Spleen (tissue), 11 donors: ENCODE results near the gene KLF6. TPM values are rescaled to one million over a fixed set of nuclear protein-coding genes. Genes with fewer than 3 reads are reported as not detected.

Source experiments
- DNase-seq: peaks from one replicate; pipeline ENCODE4 v3.0.0-alpha.2; 2020
- H3K27ac ChIP-seq, 8 donors: fragments of 200-600 bp; sonication (generic) in 7 of 8; 1 replicate in 4 of 8; 2 replicates in 4 of 8; pipeline versions ENCODE4 v1.5.0 to v1.8.0; 2016 to 2021; ENCODE audit warnings: inconsistent platforms in 4 of 8, mild to moderate bottlenecking in 4 of 8, moderate library complexity in 1 of 8
- H3K27me3 ChIP-seq, 7 donors: fragments of 200-600 bp; sonication (generic) in 6 of 7; replicated peaks in 1 of 7; 1 replicate in 4 of 7; 2 replicates in 3 of 7; pipeline versions ENCODE4 v1.5.0 to v1.8.0; 2016 to 2021; ENCODE audit warnings: inconsistent platforms in 3 of 7, mild to moderate bottlenecking in 1 of 7
- H3K36me3 ChIP-seq, 6 donors: fragments of 200-600 bp; sonication (generic) in 5 of 6; 1 replicate in 4 of 6; 2 replicates in 2 of 6; pipeline versions ENCODE4 v1.5.0 to v1.8.0; 2016 to 2021; ENCODE audit warnings: inconsistent platforms in 2 of 6
- H3K4me1 ChIP-seq, 6 donors: fragments of 200-600 bp; sonication (generic) in 5 of 6; 1 replicate in 3 of 6; 2 replicates in 3 of 6; pipeline versions ENCODE4 v1.5.0 to v1.8.0; 2016 to 2021; ENCODE audit warnings: inconsistent platforms in 3 of 6
- H3K4me3 ChIP-seq, 8 donors: fragments of 200-600 bp; sonication (generic) in 7 of 8; 1 replicate in 4 of 8; 2 replicates in 4 of 8; pipeline versions ENCODE4 v1.5.0 to v1.8.0; 2016 to 2021; ENCODE audit warnings: inconsistent platforms in 4 of 8, mild to moderate bottlenecking in 4 of 8, moderate library complexity in 2 of 8
- H3K9me3 ChIP-seq, 8 donors: fragments of 200-600 bp; sonication (generic) in 7 of 8; 1 replicate in 4 of 8; 2 replicates in 4 of 8; pipeline versions ENCODE4 v1.5.0 to v1.8.0; 2016 to 2021; ENCODE audit warnings: inconsistent platforms in 4 of 8
- CTCF ChIP-seq, 11 experiments: fragments of 200-600 bp in 7 of 11; fragments of 450-650 bp in 4 of 11; sonication (generic) in 4 of 11; IDR thresholded peaks in 8 of 11; conservative IDR thresholded peaks in 3 of 11; 1 replicate in 7 of 11; 2 replicates in 4 of 11; pipeline versions ENCODE4 v1.4.0 to v1.8.0; 2016 to 2021; ENCODE audit warnings: antibody characterized with exemption in 11 of 11, inconsistent platforms in 4 of 11, mild to moderate bottlenecking in 1 of 11
- POLR2A ChIP-seq, 3 donors: fragments of 450-650 bp; IDR thresholded peaks; one replicate each; pipeline ENCODE4 v1.5.1; 2017; ENCODE audit warnings: antibody characterized with exemption in 3 of 3, mild to moderate bottlenecking in 1 of 3
- POLR2AphosphoS5 ChIP-seq, 3 donors: sonication (generic); formaldehyde crosslinking; IDR thresholded peaks; one replicate each; pipeline ENCODE4 v1.5.1; 2017; ENCODE audit warnings: antibody characterized with exemption in 3 of 3
- WGBS, 5 donors: extraction: QIAGEN DNeasy Blood & Tissue Kit in 3 of 5; methylation state at CpG; one replicate each; pipeline versions ENCODE4 v1.1.5 to v1.1.7; 2013 to 2018; 5-methylcytosine and 5-hydroxymethylcytosine counted together
- intact Hi-C: fragments of 100-400 bp; cut with DNase I; formaldehyde crosslinking; loops from one replicate; pipeline ENCODE4 v1.15.0; 2023; ENCODE audit warnings: low total_unique reads
- polyA plus RNA-seq, 3 donors: library from polyadenylated mRNA; stranded (reverse); fragments of 200-250 nt; gene quantifications; one replicate each; pipeline ENCODE4 v1.2.1, GENCODE V29; 2013
- total RNA-seq, 7 donors: library from RNA; depleted of rRNA in 3 of 7; stranded (reverse); fragments of >200 nt in 3 of 7; fragmentation: NEBNext Ultra II Directional in 4 of 7; extraction: Animal tissue kit (Norgen Biotek cat#: 25700) in 4 of 7; gene quantifications; one replicate each; pipeline versions ENCODE4 v1.1.0 to v1.2.1, GENCODE V29; 2016 to 2021
- donor health status: healthy with polysubstance abuse.
- donor health status: DM: no; HTN: no; CAD: no; lungs with moderate emphysema.
- donor health status: DM: no; HTN: no; CAD: no.
- donor health status: Bipolar disorder and iron deficiency.
- donor health status: healthy.
- donor health status: DM: no; HTN: no; CAD: no.
- donor health status: DM: yes; HTN: yes; CAD: no.

KLF6 gene
- total and polyA plus RNA-seq, 10 donors: 18.8 to 211 (median 92.2) TPM

GRCh38 chr10:3776796-3777571 lies 8.0 kb downstream of the KLF6 start:
- H3K9me3 ChIP-seq: no peaks in the 10 kb centered on the region
- intact Hi-C loops: loop anchor here (10.0 kb wide), 1 partner anchor 542 kb away; no protein-coding TSS in a partner anchor
- peaks cover 50 to 87% (median 69%) of the 10 kb centered on the region in 6 donors for H3K4me1 ChIP-seq
- peak overlapping the region in 1 of 8 donors; percentile 23 for H3K4me3 ChIP-seq
- no peak for DNase-seq
- peaks cover 0 to 84% (median 65%) of the 10 kb centered on the region in 6 donors for H3K36me3 ChIP-seq
- peak overlapping the region; percentile 10 to 100 (median 100) for H3K27ac ChIP-seq
- no peak for TF ChIP-seq POLR2A (IDR thresholded peaks at IDR 0.05)
- peak in 2 of 3 donors; percentile 22 to 49 for TF ChIP-seq POLR2AphosphoS5 (IDR thresholded peaks at IDR 0.05)
- H3K27me3 ChIP-seq: no peaks in the 10 kb centered on the region
- 51 to 64% (median 57%) methylated on average over 13 of the region's 13 CpGs for WGBS, 5 donors

- peak; percentile 82 for DNase-seq
- peak; percentile 79 to 93 (median 89) for TF ChIP-seq POLR2AphosphoS5 (IDR thresholded peaks at IDR 0.05)
- TF ChIP-seq CTCF (IDR thresholded peaks at IDR 0.05 in 8 of 11, conservative IDR thresholded peaks at IDR 0.05 in 3 of 11): no peak
- Histone ChIP-seq H3K27ac (peak overlapping the region; percentile 39 to 100 (median 100)), H3K27me3 (no peaks in the 10 kb centered on the region), H3K9me3 (no peaks in the 10 kb centered on the region), H3K36me3 (peaks cover 0 to 73% (median 56%) of the 10 kb centered on the region in 6 donors), H3K4me3 (peak overlapping the region in 1 of 8 donors; percentile 40), H3K4me1 (peaks cover 41 to 76% (median 58%) of the 10 kb centered on the region in 6 donors)
- 48 to 66% (median 55%) methylated on average over 6 to 8 of the region's 8 CpGs for WGBS, 5 donors
- intact Hi-C loops: loop anchor here (10.0 kb wide), 1 partner anchor 541 kb away; no protein-coding TSS in a partner anchor
Observed at GRCh38 chr10:3775696-3776551, 9.1 kb downstream of the KLF6 start.

GRCh38 chr10:3774814-3775695 lies 10.0 kb downstream of the KLF6 start:
- WGBS, 5 donors: 75 to 85% (median 82%) methylated on average over 21 of the region's 21 CpGs
- Histone ChIP-seq H3K27ac (peak overlapping the region; percentile 9 to 100 (median 100)), H3K27me3 (no peaks in the 10 kb centered on the region), H3K36me3 (peaks cover 0 to 64% (median 47%) of the 10 kb centered on the region in 6 donors), H3K9me3 (no peaks in the 10 kb centered on the region), H3K4me3 (peak overlapping the region in 1 of 8 donors; percentile 40), H3K4me1 (peaks cover 32 to 75% (median 51%) of the 10 kb centered on the region in 6 donors)
- TF ChIP-seq CTCF (IDR thresholded peaks at IDR 0.05 in 8 of 11, conservative IDR thresholded peaks at IDR 0.05 in 3 of 11): no peak
- no peak for TF ChIP-seq POLR2A (IDR thresholded peaks at IDR 0.05)
- TF ChIP-seq POLR2AphosphoS5 (IDR thresholded peaks at IDR 0.05): peak in 1 of 3 donors; percentile 56
- intact Hi-C loops: loop anchor here (10.0 kb wide), 1 partner anchor 540 kb away; no protein-coding TSS in a partner anchor
- no peak for DNase-seq
